Liver (tissue), 3 donors: ENCODE data around the gene SP140.

Source experiments
- EGR1 ChIP-seq, 2 donors: IDR thresholded peaks; 2 replicates each; pipeline ENCODE4 v1.6.1; 2016 to 2018; ENCODE audit warnings: antibody characterized with exemption in 2 of 2, low read depth in 2 of 2
- HNF4A ChIP-seq, 2 donors: conservative IDR thresholded peaks; 2 replicates each; pipeline ENCODE4 v1.6.1; 2016; ENCODE audit warnings: antibody characterized with exemption in 2 of 2, mild to moderate bottlenecking in 2 of 2
- JUND ChIP-seq, 2 donors: IDR thresholded peaks; 2 replicates each; pipeline ENCODE4 v1.6.1; 2016; ENCODE audit warnings: antibody characterized with exemption in 2 of 2
- RAD21 ChIP-seq, 2 donors: IDR thresholded peaks; 2 replicates each; pipeline ENCODE4 v1.6.1; 2016; ENCODE audit warnings: antibody characterized with exemption in 2 of 2, mild to moderate bottlenecking in 2 of 2
- RXRA ChIP-seq, 2 donors: IDR thresholded peaks; 2 replicates each; pipeline ENCODE4 v1.6.1; 2017 to 2018; ENCODE audit warnings: antibody characterized with exemption in 2 of 2, mild to moderate bottlenecking in 1 of 2
- SP1 ChIP-seq: IDR thresholded peaks from 2 replicates; pipeline ENCODE4 v1.6.1; 2018; ENCODE audit warnings: antibody characterized with exemption, mild to moderate bottlenecking
- TAF1 ChIP-seq: conservative IDR thresholded peaks from 2 replicates; pipeline ENCODE4 v1.6.1; 2016; ENCODE audit warnings: antibody characterized with exemption, mild to moderate bottlenecking
- YY1 ChIP-seq: IDR thresholded peaks from 2 replicates; pipeline ENCODE4 v1.6.1; 2016; ENCODE audit warnings: antibody characterized with exemption, mild to moderate bottlenecking
- TF ChIP-seq, protein P1 (sequence below): fragments of 150-350 bp; IDR thresholded peaks from 2 replicates; pipeline ENCODE4 v1.5.1; 2017; ENCODE audit warnings: improper control_type of control experiment, low read depth, low read length; ENCODE audit not compliant: missing input control
- TF ChIP-seq, protein P2 (sequence below): IDR thresholded peaks from 2 replicates; pipeline ENCODE4 v1.6.1; 2016; ENCODE audit warnings: antibody characterized with exemption, mild to moderate bottlenecking
- TF ChIP-seq, protein P3 (sequence below): IDR thresholded peaks from 2 replicates; pipeline ENCODE4 v1.6.1; 2016; ENCODE audit warnings: antibody characterized with exemption
- TF ChIP-seq, protein P4 (sequence below): IDR thresholded peaks from 2 replicates; pipeline ENCODE4 v1.6.1; 2016; ENCODE audit warnings: antibody characterized with exemption
- TF ChIP-seq, protein P5 (sequence below): IDR thresholded peaks from 2 replicates; pipeline ENCODE4 v1.6.1; 2016; ENCODE audit warnings: antibody characterized with exemption
- donor health status: healthy.
- donor health status: healthy.

DNA sequence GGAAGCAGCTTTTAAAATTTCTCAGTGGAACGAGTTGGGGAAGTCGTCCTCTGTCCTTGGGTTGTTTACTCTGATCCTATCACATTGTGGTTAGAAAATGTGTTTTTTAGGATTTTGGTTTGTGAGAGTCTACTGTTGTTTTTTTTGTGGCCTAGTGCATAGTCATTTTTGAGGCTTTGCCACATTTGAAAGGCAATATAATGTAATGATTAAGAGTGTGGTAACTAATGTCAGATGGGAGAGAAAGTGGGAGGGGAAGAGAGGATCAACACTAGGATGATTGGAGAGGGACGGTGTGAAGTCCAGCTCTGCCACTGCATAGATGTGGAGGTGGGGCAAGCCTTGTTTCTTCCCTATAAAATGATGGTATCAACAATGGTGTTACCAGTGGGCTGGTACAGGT, 109.9 kb downstream of the SP140 start:
- TF ChIP-seq TAF1 = no peak
- TF ChIP-seq, protein P1, sequence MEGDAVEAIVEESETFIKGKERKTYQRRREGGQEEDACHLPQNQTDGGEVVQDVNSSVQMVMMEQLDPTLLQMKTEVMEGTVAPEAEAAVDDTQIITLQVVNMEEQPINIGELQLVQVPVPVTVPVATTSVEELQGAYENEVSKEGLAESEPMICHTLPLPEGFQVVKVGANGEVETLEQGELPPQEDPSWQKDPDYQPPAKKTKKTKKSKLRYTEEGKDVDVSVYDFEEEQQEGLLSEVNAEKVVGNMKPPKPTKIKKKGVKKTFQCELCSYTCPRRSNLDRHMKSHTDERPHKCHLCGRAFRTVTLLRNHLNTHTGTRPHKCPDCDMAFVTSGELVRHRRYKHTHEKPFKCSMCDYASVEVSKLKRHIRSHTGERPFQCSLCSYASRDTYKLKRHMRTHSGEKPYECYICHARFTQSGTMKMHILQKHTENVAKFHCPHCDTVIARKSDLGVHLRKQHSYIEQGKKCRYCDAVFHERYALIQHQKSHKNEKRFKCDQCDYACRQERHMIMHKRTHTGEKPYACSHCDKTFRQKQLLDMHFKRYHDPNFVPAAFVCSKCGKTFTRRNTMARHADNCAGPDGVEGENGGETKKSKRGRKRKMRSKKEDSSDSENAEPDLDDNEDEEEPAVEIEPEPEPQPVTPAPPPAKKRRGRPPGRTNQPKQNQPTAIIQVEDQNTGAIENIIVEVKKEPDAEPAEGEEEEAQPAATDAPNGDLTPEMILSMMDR = no peak
- no peak for TF ChIP-seq RXRA (IDR thresholded peaks at IDR 0.05)
- TF ChIP-seq, protein P2, sequence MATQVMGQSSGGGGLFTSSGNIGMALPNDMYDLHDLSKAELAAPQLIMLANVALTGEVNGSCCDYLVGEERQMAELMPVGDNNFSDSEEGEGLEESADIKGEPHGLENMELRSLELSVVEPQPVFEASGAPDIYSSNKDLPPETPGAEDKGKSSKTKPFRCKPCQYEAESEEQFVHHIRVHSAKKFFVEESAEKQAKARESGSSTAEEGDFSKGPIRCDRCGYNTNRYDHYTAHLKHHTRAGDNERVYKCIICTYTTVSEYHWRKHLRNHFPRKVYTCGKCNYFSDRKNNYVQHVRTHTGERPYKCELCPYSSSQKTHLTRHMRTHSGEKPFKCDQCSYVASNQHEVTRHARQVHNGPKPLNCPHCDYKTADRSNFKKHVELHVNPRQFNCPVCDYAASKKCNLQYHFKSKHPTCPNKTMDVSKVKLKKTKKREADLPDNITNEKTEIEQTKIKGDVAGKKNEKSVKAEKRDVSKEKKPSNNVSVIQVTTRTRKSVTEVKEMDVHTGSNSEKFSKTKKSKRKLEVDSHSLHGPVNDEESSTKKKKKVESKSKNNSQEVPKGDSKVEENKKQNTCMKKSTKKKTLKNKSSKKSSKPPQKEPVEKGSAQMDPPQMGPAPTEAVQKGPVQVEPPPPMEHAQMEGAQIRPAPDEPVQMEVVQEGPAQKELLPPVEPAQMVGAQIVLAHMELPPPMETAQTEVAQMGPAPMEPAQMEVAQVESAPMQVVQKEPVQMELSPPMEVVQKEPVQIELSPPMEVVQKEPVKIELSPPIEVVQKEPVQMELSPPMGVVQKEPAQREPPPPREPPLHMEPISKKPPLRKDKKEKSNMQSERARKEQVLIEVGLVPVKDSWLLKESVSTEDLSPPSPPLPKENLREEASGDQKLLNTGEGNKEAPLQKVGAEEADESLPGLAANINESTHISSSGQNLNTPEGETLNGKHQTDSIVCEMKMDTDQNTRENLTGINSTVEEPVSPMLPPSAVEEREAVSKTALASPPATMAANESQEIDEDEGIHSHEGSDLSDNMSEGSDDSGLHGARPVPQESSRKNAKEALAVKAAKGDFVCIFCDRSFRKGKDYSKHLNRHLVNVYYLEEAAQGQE = no peak
- TF ChIP-seq SP1 = no peak
- TF ChIP-seq JUND (IDR thresholded peaks at IDR 0.05) = no peak
- TF ChIP-seq, protein P3, sequence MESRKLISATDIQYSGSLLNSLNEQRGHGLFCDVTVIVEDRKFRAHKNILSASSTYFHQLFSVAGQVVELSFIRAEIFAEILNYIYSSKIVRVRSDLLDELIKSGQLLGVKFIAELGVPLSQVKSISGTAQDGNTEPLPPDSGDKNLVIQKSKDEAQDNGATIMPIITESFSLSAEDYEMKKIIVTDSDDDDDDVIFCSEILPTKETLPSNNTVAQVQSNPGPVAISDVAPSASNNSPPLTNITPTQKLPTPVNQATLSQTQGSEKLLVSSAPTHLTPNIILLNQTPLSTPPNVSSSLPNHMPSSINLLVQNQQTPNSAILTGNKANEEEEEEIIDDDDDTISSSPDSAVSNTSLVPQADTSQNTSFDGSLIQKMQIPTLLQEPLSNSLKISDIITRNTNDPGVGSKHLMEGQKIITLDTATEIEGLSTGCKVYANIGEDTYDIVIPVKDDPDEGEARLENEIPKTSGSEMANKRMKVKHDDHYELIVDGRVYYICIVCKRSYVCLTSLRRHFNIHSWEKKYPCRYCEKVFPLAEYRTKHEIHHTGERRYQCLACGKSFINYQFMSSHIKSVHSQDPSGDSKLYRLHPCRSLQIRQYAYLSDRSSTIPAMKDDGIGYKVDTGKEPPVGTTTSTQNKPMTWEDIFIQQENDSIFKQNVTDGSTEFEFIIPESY = no peak
- no peak for TF ChIP-seq RAD21 (IDR thresholded peaks at IDR 0.05)
- no peak for TF ChIP-seq YY1
- TF ChIP-seq EGR1 (IDR thresholded peaks at IDR 0.05; ENCODE audit: low read depth in 2 of 2) = no peak
- TF ChIP-seq, protein P4, sequence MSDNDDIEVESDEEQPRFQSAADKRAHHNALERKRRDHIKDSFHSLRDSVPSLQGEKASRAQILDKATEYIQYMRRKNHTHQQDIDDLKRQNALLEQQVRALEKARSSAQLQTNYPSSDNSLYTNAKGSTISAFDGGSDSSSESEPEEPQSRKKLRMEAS = no peak
- TF ChIP-seq, protein P5, sequence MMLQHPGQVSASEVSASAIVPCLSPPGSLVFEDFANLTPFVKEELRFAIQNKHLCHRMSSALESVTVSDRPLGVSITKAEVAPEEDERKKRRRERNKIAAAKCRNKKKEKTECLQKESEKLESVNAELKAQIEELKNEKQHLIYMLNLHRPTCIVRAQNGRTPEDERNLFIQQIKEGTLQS = no peak
- no peak for TF ChIP-seq HNF4A (conservative IDR thresholded peaks at IDR 0.05)
